ENCODE measurements around the gene FCRLB.
"Not testable (repeated sequence)": the region's sequence is repeated elsewhere in the genome, so short reads cannot be mapped to it uniquely, and the experiment has no call there.

Gene FCRLB

GRCh38 chr1:161720956-161721737 is at the start of gene FCRLB:
Gene FCRLB, plus strand, starts transcription at chr1:161721544. Its CDS starts 1,129 bp downstream, at chr1:161722673.
- no peak for DNase-seq (ENCODE audit: low read depth)
- H3K4me3 ChIP-seq (ENCODE audit: low read depth, low read length) = no peak within 1 kb of the TSS

DNA sequence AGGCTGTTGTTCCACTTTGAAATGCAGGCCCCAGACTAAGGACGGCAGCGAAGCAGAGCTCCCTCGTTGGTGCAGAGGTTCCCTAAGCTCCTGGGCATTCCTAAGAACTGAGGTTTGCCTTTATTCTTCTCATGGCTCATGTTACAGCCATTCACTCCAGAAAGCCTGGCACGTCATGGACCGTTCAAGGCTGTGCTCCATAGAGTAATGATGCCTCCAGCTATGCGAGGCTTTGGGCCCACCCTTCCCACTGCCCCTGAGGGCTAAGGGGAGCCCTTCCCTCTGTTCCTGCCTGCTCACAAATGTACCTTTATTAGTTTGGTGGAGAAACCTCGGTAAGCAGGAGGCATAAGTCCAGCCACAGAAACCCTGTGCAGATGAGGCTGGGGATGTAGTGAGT is 47.9 kb upstream of the FCRLB start:
- H3K4me3 ChIP-seq (ENCODE audit: low read depth, low read length); DNase-seq (ENCODE audit: low read depth): not testable (repeated sequence)

DNA sequence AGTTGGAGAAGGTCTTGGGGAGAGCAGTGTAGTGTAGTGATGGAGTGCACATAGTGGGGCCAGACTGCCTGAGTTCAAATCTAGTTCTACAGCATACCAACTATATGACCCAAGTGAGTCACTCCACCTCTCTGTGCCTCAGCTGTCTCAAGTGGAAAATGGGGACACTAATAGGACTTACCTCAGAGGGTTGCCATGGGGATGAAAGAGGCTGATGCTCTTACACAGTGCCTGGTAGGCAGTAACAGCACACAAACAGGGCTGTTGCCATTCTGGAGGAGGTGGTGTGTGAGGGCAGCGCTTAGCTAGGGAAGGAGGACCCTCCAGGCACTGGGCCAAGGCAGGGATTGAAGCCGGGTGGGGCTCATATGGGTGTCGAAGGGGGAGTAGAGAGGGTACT is 46.9 kb upstream of the FCRLB start:
- not testable (repeated sequence) for DNase-seq (ENCODE audit: low read depth)

GRCh38 chr1:161674908-161675307 is 46.4 kb upstream of the FCRLB start:
- not testable (repeated sequence) for DNase-seq (ENCODE audit: low read depth); H3K4me3 ChIP-seq (ENCODE audit: low read depth, low read length)

More for the DNA sequence above, 46.9 kb upstream of the FCRLB start:
- H3K4me3 ChIP-seq (ENCODE audit: low read depth, low read length) = not testable (repeated sequence)

- no peak for DNase-seq (ENCODE audit: low read depth)
- no peak overlapping the region for H3K4me3 ChIP-seq (ENCODE audit: low read depth, low read length)
These were observed 44.9 kb upstream of the FCRLB start for GRCh38 chr1:161676441-161676840.

- no peak for DNase-seq (ENCODE audit: low read depth)
- H3K4me3 ChIP-seq (ENCODE audit: low read depth, low read length) = no peak overlapping the region
These were observed 44.2 kb upstream of the FCRLB start for GRCh38 chr1:161676958-161677689.

DNA sequence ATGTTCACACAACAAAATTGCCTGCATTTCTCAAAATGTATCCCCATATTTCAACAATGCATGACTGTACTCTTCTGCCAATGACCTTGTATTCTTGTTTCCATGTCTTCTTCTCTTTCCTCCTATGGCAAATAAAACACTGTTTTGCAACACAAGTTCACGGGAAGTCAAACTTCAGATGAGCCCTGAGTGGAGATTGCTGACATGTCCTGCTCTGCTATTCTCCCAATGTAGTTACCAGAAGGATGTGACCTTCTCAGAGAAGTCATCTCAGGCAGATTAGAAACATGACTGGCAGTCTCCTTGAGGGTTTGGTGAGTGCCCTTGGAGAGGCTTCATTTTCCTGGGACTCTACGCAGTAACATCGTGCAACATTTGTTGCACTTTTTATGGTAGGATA is 42.8 kb upstream of the FCRLB start:
- no peak for DNase-seq (ENCODE audit: low read depth)
- no peak overlapping the region for H3K4me3 ChIP-seq (ENCODE audit: low read depth, low read length)

DNA sequence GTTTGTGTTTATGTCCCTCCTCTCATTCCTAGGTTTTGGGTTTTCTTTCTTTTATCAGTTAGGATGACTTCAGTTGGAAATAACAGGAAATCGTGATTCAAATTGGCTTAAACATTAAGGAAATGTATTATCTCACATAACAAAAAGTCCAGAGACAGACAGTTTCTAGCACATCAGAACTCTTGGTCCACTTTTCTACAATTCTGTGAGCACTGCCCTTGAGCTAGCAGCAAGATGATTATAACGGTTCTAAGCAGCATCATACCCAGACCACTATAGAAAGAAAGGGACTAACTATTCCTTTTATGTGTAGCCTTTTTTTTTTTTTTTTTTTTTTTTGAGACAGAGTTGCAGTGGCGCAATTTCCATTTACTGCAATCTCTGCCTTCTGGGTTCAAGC is 39.5 kb upstream of the FCRLB start:
- no peak overlapping the region for H3K4me3 ChIP-seq (ENCODE audit: low read depth, low read length)
- no peak for DNase-seq (ENCODE audit: low read depth)

DNA sequence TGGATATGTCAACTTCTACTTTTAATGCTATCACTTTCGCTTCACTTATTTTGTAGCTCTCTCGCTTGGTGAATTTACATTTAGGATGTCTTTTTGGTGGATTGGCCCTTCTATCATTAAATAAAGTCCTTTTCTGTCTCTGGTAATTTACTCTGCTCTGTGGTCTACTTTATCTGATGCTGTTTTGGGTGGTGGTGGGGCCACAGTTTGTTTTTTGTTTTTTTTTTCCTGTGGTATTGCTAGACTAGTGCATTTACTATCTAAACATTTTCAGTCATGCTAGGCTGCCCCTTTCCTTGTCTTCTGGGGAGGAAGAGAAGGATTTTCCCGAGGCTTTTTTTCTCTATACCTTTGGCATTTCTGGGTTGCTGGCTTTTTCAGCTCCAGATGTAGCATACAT is 32.4 kb upstream of the FCRLB start:
- DNase-seq (ENCODE audit: low read depth) = no peak
- no peak overlapping the region for H3K4me3 ChIP-seq (ENCODE audit: low read depth, low read length)

DNA sequence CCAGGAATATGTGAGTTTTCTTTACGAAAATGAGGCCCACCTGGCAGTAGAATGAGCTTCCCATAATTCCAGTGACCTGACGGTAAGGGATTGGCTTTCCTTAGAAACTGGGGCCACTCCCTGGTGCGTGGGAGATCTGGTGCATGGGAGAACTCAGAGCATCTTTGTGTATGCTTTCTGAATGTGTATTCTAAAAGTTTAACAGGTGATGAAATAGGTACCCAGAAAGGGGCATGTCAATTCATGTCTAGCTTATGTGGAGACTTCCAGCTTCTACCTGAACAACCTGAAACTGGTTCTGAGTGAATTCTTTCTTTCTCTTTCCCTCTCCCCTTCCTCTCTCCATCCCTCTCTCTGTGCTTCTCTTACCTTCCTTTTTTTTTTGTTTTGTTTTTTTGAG is 29.5 kb upstream of the FCRLB start:
- no peak for DNase-seq (ENCODE audit: low read depth)
- no peak overlapping the region for H3K4me3 ChIP-seq (ENCODE audit: low read depth, low read length)

DNA sequence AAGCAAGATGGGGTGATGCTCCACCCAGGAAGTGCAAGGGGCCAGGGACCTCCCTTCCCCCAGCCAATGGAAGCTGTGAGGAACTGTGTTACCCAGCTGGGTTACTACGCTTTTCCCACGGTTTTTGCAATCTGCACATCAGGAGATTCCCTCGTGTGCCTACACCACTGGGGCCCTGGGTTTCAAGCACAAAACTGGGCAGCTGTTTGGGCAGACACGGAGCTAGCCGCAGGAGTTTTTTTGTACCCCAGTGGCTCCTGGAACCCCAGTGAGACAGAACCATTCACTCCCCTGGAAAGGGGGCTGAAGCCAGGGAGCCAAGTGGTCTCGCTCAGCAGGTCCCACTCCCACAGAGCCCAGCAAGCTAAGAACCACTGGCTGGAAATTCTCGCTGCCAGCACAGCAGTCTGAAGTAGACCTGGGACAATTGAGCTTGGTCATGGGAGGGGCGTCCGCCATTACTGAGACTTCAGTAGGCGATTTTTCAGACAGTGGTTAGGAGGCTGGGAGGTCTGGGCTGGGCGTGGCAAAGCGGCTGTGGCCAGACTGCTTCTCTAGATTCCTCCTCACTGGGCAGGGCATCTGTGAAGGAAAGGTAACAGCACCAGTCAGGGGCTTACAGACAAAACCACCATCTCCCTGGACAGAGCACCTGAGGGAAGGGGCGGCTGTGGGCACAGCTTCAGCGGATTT is 28.2 kb upstream of the FCRLB start:
- H3K4me3 ChIP-seq (ENCODE audit: low read depth, low read length); DNase-seq (ENCODE audit: low read depth): not testable (repeated sequence)

DNA sequence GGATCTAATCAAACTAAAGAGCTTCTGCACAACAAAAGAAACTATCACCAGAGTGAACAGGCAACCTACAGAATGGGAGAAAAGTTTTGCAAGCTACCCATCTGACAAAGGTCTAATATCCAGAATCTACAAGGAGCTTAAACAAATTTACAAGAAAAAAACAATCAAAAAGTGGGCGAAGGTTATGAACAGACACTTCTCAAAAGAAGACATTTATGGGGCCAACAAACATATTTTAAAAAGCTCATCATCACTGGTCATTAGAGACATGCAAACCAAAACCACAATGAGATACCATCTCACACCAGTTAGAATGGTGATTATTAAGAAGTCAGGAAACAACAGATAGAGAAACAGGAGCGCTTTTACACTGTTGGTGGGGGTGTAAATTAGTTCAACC is 23.0 kb upstream of the FCRLB start:
- not testable (repeated sequence) for DNase-seq (ENCODE audit: low read depth); H3K4me3 ChIP-seq (ENCODE audit: low read depth, low read length)

GRCh38 chr1:161702250-161702649 is 19.1 kb upstream of the FCRLB start:
- no peak overlapping the region for H3K4me3 ChIP-seq (ENCODE audit: low read depth, low read length)
- no peak for DNase-seq (ENCODE audit: low read depth)

DNA sequence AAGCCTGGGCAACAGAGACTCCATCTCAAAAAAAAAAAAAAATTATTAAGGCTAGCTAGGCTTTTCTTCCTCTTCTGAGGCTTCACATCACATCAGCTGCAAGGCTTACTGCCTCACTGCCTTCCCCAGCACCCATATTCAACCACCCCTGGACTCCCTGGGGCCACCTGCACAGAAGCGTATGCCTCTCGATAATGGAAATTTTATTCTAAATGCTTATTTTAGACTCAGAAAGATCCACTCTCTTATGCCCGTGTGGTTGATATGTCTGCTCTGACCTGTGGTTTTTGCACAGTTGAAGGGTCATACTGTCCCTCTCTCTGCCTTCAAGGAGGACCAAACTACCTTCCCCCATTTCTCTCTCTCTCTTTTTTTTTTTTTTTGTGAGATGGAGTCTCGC is 15.8 kb upstream of the FCRLB start:
- no peak overlapping the region for H3K4me3 ChIP-seq (ENCODE audit: low read depth, low read length)
- no peak for DNase-seq (ENCODE audit: low read depth)

- no peak for DNase-seq (ENCODE audit: low read depth)
- H3K4me3 ChIP-seq (ENCODE audit: low read depth, low read length) = no peak overlapping the region
These were observed 15.2 kb upstream of the FCRLB start for GRCh38 chr1:161706113-161706481.

DNA sequence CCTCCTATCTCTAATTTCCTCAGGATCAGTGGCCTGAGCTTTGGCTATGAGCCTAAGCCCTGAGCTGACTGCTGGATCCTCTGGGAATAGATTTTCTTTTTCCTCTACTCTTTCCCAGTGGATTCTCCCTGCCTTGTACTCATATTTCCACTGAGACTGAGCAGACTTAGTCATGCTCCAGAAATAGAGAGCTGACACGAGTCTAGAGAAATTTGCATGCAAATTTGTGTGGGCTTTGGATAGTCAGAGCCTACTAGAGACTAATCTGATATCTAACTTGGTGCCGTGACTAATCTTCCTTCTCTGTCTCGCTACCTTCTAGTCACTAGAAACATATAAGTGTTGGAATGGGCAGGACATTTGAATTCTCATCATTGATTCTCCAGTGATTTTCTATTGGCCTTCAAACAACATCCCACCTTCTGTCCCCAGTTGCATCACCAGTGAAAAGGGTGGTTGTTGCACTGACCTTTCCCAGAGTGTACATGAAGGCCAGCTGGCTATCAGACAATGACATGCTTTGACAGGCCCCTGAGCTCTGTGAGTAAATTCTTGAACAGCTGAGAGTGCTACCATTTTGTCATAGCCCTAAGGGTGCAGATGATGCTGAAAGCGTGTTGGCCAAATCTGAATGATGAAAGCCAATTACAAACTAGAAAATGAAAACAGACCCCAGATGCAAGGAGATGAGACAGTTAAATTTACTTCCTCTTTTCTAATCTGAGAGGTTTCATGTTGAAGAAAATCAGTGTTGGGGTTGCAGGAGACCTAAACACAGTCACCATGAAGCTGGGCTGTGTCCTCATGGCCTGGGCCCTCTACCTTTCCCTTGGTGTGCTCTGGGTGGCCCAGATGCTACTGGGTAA is 14.6 kb upstream of the FCRLB start, which contains the start of gene FCRLA:
FCRLA (plus strand) TSS at position 748 of the 866 bp plus-strand sequence; CDS start at position 784, 36 bp downstream.
- H3K4me3 ChIP-seq (ENCODE audit: low read depth, low read length) = no peak within 1 kb of the TSS
- peak; percentile 87 for DNase-seq (ENCODE audit: low read depth)

- DNase-seq (ENCODE audit: low read depth) = no peak
- H3K4me3 ChIP-seq (ENCODE audit: low read depth, low read length) = no peak overlapping the region
These were observed 13.8 kb upstream of the FCRLB start for GRCh38 chr1:161707503-161707902.

- DNase-seq (ENCODE audit: low read depth) = no peak
- no peak overlapping the region for H3K4me3 ChIP-seq (ENCODE audit: low read depth, low read length)
These were observed 12.0 kb upstream of the FCRLB start for GRCh38 chr1:161709373-161709772.

DNA sequence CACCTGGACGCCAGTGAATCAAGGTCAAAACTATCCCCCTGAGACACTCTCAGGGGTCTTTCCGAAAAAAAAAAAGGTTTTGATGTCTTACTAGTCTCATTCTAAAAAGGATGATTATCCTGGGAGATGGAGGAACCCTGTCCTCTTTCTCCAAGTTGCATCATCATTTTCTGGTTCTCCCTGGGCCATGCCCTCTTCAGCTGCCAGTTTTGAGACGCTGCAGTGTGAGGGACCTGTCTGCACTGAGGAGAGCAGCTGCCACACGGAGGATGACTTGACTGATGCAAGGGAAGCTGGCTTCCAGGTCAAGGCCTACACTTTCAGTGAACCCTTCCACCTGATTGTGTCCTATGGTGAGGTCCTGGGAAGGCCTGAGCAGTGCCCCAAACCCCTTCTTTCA is 10.8 kb upstream of the FCRLB start:
- H3K4me3 ChIP-seq (ENCODE audit: low read depth, low read length) = no peak overlapping the region
- DNase-seq (ENCODE audit: low read depth) = no peak

Measured in skeletal muscle cell (primary cell).